ENCODE results near the gene NUTF2.
A peak's percentile ranks its signal among the peaks of the same experiment; 100 is the strongest.

Gene NUTF2

GRCh38 chr16:67846320-67847063, at the start of gene NUTF2:
TSS of gene NUTF2 (plus strand) at chr16:67846933. CDS start at chr16:67865131, 18,198 bp downstream.
- peak; percentile 84 to 87 for DNase-seq (ENCODE audit: low read depth in 2 of 2, low spot score in 1 of 2)

DNA sequence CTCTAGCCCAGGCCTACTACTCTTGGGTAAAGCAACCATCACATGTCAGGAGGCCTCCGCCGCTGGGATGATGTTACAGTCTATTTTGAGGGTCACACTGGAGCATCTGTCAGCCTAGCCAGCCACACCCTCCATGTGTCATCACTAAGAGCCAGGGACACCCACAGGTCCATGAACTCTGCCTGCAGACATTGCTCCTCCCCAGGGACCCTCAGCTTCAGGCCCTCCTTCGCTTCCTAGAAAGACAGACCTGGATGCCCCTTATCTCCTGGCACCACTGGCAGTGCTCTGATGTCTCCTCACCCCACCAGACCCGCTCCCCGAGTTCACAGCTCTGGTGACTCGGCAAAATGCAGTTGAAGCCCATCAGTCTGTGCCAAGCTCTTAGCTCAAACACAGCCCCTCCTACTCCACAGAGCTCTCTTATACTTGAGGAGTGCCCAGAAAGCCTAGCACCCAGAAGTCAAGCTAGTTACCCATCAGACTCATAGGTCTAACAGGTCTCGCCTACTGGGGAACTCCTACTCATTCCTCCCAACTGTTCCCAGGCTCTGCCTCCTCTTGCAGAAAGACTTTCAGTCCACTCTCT, 46.3 kb upstream of the NUTF2 start:
- no peak for DNase-seq (ENCODE audit: low read depth in 2 of 2, low spot score in 1 of 2)

- DNase-seq (ENCODE audit: low read depth in 2 of 2, low spot score in 1 of 2): no peak
These were observed 45.5 kb upstream of the NUTF2 start for GRCh38 chr16:67801241-67801640.

DNA sequence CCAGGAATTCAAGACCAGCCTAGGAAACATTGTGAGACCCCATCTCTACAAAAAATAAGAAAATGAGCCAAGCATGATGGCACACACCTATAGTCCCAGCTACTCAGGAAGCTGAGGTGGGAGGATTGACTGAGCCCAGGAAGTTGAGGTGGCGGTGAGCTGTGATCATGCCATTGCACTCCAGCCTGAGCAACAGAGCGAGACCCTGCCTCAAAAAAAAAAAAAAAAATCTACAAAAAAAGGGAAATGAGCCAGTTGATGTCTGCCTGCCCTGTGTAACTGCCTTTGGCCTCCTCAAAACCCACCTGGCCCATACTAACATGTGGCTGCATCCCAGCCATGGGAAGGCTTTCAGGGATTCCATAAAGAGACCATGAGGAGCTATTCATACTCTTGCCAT, 44.9 kb upstream of the NUTF2 start:
- DNase-seq (ENCODE audit: low read depth in 2 of 2, low spot score in 1 of 2): no peak

- DNase-seq (ENCODE audit: low read depth in 2 of 2, low spot score in 1 of 2): no peak
These were observed 42.8 kb upstream of the NUTF2 start for GRCh38 chr16:67803894-67804293.

- no peak for DNase-seq (ENCODE audit: low read depth in 2 of 2, low spot score in 1 of 2)
These were observed 41.7 kb upstream of the NUTF2 start for GRCh38 chr16:67804853-67805542.

GRCh38 chr16:67805718-67806427, 40.9 kb upstream of the NUTF2 start:
- no peak for DNase-seq (ENCODE audit: low read depth in 2 of 2, low spot score in 1 of 2)

DNA sequence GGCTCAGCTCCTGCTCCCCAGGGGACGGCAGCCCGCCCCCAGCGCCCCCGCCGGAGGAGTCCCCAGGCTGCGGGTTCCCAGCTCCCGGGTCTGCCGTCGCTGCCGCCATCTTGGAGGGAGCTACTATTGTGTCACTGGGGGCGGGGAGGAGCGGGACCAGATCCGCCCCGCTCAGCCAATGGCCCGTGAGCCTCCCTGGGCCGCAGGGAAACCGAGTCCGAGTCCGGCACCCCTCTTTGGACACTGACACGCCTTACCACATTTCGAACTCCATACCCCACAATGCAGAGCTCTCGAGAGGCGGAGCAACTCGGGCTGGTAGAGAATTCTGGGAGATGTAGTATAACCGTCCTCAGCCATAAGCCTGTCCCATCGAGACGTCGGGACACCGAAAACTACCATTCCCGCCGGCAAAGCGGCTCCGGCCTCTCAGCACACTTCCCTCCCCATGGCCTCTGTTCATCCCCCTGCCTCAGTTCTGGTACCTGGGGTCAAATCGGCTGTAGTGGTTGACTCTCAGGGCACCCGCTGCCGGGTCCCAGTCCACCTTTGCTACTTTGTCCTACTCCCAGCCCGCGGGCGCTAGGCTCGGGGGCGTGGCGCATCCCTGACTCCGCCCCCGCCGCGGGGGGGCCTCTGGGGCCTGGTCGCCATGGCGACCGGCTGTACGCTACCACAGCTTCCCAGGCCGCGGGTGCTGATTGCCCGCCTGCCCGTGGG, 40.1 kb upstream of the NUTF2 start, which contains the start of the genes RANBP10 and TSNAXIP1:
TSS of gene RANBP10 (minus strand) at position 133 of the 720 bp plus-strand sequence. CDS start at position 109, 24 bp downstream.
TSS of gene TSNAXIP1 (plus strand) at position 462 of the 720 bp plus-strand sequence. CDS start 261 bp downstream, outside the sequence.
- DNase-seq (ENCODE audit: low read depth in 2 of 2, low spot score in 1 of 2): peak; percentile 78 to 91

GRCh38 chr16:67807148-67807682, 39.5 kb upstream of the NUTF2 start:
- no peak for DNase-seq (ENCODE audit: low read depth in 2 of 2, low spot score in 1 of 2)

- DNase-seq (ENCODE audit: low read depth in 2 of 2, low spot score in 1 of 2): no peak
These were observed 34.8 kb upstream of the NUTF2 start for GRCh38 chr16:67811899-67812298.

DNA sequence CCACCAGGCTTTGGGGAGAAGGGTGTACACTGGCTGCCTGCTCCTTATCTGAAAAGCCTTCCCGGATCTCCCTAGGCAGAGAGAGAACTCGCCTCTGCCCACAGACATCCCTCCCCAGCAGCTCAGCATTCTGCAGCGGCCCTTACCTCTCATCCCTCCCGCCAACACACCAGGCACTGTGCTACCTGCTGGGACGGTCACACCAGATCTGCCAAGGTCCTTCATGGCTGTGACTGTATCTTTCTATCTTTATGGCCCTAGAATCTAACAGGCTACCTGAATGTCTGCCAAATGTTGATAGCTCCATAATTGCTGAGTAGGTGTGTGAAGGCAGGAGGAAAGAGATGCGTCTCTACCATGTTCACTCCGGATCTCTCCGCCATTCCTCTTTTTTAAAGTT, 32.2 kb upstream of the NUTF2 start:
- DNase-seq (ENCODE audit: low read depth in 2 of 2, low spot score in 1 of 2): no peak

- DNase-seq (ENCODE audit: low read depth in 2 of 2, low spot score in 1 of 2): no peak
These were observed 26.0 kb upstream of the NUTF2 start for GRCh38 chr16:67820608-67821259.

GRCh38 chr16:67822511-67822910, 24.2 kb upstream of the NUTF2 start:
- no peak for DNase-seq (ENCODE audit: low read depth in 2 of 2, low spot score in 1 of 2)

- DNase-seq (ENCODE audit: low read depth in 2 of 2, low spot score in 1 of 2): no peak
These were observed 21.6 kb upstream of the NUTF2 start for GRCh38 chr16:67825119-67825518.

DNA sequence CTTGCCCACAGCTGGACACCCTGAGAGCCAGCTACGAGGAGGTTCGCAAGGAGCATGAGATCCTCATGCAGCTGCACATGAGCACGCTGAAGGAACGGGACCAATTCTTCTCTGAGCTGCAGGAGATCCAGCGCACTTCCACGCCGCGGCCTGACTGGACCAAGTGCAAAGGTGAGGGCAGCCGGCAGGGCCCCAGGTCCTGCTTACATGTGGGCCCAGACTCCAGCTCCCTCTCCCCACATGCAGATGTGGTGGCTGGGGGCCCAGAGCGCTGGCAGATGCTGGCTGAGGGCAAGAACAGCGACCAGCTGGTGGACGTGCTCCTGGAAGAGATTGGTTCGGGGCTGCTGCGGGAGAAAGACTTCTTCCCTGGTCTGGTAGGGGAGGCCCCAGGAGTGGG, 20.8 kb upstream of the NUTF2 start:
- DNase-seq (ENCODE audit: low read depth in 2 of 2, low spot score in 1 of 2): no peak

DNA sequence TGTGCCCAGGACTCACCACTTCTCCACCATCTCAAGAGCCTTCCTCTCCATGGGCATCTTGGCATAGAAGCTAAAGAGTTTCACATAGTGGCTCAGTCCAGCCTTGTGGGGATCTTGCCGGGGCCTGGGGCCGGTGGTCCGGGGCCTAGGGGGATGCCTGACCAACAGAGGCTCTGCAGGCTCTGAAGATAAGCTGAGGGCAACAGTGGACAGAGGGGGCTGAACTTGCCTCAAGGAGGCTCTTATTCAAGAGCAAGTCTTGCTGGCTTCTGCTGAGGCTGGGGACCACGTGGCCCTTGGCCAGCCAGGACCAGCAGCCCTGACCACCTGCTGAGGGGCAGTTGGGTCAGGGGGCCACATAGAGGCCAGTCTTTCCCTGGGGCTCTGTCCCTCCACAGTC, 18.1 kb upstream of the NUTF2 start:
- DNase-seq (ENCODE audit: low read depth in 2 of 2, low spot score in 1 of 2): no peak

DNA sequence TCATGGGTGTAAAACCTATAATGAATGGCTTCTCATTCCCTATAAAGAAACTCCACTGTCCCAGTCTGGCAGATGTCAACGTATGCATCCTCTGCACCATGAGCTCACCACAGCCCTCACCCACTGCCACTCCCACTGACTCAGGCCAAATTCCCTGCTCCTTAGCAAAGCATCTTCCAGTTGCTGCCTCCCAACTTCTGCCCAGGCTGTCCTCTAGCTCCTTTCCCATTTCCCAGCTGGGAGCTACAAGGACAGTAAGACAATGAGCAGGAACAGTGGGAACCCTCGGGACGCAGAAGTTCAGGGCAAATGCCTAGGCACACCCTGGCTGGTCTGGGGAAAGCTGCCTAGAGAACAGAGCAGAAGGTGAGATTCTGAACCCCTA, 13.7 kb upstream of the NUTF2 start:
- DNase-seq (ENCODE audit: low read depth in 2 of 2, low spot score in 1 of 2): no peak

- DNase-seq (ENCODE audit: low read depth in 2 of 2, low spot score in 1 of 2): peak; percentile 79 to 80
These were observed 13.1 kb upstream of the NUTF2 start for GRCh38 chr16:67833415-67834241.

GRCh38 chr16:67834242-67834614, 12.5 kb upstream of the NUTF2 start:
- no peak for DNase-seq (ENCODE audit: low read depth in 2 of 2, low spot score in 1 of 2)

Data from stimulated activated CD8-positive, alpha-beta memory T cell treated with anti-CD3 and anti-CD28 coated beads, Interleukin-4, amount 100 ng/mL, for 1 hour (primary cell).